DMS153 (cell line): ENCODE results near the gene ZSWIM2.
"Not testable (repeated sequence)": the region's sequence is repeated elsewhere in the genome, so short reads cannot be mapped to it uniquely, and the experiment has no call there.

ENCODE experiments used
- DNase-seq: peaks from one replicate; lab custom pipeline; 2025; lab: John Stamatoyannopoulos, UW

The ZSWIM2 gene

GRCh38 chr2:186848873-186849578, at the start of gene ZSWIM2:
ZSWIM2 (minus strand) TSS chr2:186849170; CDS start chr2:186849130, 40 bp downstream.
- peak; percentile 80 for DNase-seq

GRCh38 chr2:186896220-186896619, 47.2 kb upstream of the ZSWIM2 start:
- DNase-seq = not testable (repeated sequence)

GRCh38 chr2:186895451-186895850, 46.5 kb upstream of the ZSWIM2 start:
- no peak for DNase-seq

GRCh38 chr2:186894478-186894877, 45.5 kb upstream of the ZSWIM2 start:
- no peak for DNase-seq

GRCh38 chr2:186892821-186893220, 43.9 kb upstream of the ZSWIM2 start:
- DNase-seq = no peak

GRCh38 chr2:186891185-186891621, 42.2 kb upstream of the ZSWIM2 start:
- DNase-seq = no peak

GRCh38 chr2:186889101-186889879, 40.3 kb upstream of the ZSWIM2 start:
- DNase-seq = no peak

GRCh38 chr2:186887107-186888090, 38.4 kb upstream of the ZSWIM2 start:
- DNase-seq = no peak

- no peak for DNase-seq
Observed at GRCh38 chr2:186884587-186884986, 35.6 kb upstream of the ZSWIM2 start.

- no peak for DNase-seq
Observed at GRCh38 chr2:186883666-186884065, 34.7 kb upstream of the ZSWIM2 start.

GRCh38 chr2:186882511-186883071, 33.6 kb upstream of the ZSWIM2 start:
- no peak for DNase-seq

GRCh38 chr2:186881660-186882059, 32.7 kb upstream of the ZSWIM2 start:
- no peak for DNase-seq

- no peak for DNase-seq
Observed at GRCh38 chr2:186879312-186879711, 30.3 kb upstream of the ZSWIM2 start.

GRCh38 chr2:186874713-186875112, 25.7 kb upstream of the ZSWIM2 start:
- no peak for DNase-seq

GRCh38 chr2:186871881-186872280, 22.9 kb upstream of the ZSWIM2 start:
- no peak for DNase-seq

- no peak for DNase-seq
Observed at GRCh38 chr2:186868344-186868743, 19.4 kb upstream of the ZSWIM2 start.

- DNase-seq = no peak
Observed at GRCh38 chr2:186862869-186863709, 14.1 kb upstream of the ZSWIM2 start.

- no peak for DNase-seq
Observed at GRCh38 chr2:186855216-186855615, 6.2 kb upstream of the ZSWIM2 start.

GRCh38 chr2:186853951-186854350, 5.0 kb upstream of the ZSWIM2 start:
- DNase-seq = no peak

- peak; percentile 44 for DNase-seq
Observed at GRCh38 chr2:186852508-186852907, 3.5 kb upstream of the ZSWIM2 start.

GRCh38 chr2:186842373-186842772, 6.6 kb downstream of the ZSWIM2 start:
- no peak for DNase-seq
